Measurements from ENCODE around the gene SEMA6B.
"Not testable (repeated sequence)": the region's sequence is repeated elsewhere in the genome, so short reads cannot be mapped to it uniquely, and the experiment has no call there.

The SEMA6B gene

GRCh38 chr19:4559569-4559968, at the start of gene SEMA6B:
Gene SEMA6B, minus strand, starts transcription at chr19:4559684. Its CDS starts 1,227 bp downstream, at chr19:4558457.
- no peak for DNase-seq

DNA sequence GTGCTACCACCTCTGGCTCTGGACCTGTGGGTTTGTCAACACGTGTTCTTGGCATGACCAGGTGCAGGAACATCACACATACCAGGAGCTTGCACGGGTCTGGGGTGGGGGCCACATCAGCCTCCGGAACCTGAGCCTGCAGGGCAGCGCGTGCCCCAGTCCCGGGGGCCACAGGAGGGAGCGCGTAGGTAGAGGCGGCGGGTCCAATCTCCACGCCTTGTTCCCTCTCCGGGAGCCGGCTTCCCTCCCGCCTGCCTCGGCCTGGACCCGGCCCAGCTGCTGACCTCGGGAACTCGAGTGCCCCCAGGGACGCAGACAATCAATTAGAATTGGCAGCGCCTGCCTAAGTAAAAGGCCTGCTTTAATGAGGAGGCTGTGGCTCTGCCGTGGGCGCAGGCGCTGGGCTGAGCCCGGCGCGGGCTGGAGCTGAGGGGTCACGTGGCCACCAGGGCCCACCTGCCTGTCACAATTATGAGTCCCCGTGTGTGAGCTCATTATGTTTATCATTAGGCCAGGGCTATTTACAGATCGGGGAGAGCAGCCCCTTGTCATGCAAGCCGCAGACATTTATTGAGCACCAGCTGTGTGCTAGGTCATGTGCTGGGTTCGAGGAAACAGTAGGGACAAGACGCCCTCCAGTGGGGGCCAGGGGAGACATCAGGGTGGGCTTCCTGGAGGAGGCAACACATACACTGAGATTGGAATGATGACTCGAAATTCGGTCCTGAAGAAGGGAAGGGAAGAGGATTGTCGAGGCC, 47.6 kb upstream of the SEMA6B start:
- no peak for DNase-seq

GRCh38 chr19:4606181-4606580, 46.7 kb upstream of the SEMA6B start:
- DNase-seq = no peak

GRCh38 chr19:4604912-4605311, 45.4 kb upstream of the SEMA6B start:
- DNase-seq = no peak

- no peak for DNase-seq
Measured at GRCh38 chr19:4602915-4603314, 43.4 kb upstream of the SEMA6B start.

DNA sequence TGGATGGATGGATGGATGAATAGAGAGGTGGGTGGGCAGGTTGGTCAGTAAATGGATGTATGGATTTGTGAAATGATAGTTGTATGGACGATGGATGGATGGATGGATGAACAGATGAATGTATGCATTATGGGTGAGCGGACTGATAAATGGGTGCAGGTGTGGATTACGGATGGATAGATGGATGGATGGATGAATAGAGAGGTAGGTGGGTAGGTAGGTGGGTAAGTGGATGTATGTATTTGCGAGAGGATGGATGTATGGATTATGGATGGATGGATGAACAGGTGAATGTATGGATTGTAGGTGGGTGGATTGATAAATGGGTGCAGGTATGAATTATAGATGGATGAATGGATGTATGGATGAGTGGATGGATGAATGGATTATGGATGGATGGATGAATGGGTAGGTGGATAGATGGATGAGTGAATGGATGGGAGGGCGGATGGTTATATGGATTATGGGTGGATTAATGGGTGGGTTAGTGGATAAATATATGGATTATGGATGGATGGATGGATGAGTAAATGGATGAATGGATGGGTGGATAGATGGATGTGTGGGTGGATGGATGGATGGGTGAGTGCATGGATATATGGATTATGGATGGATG, 42.8 kb upstream of the SEMA6B start:
- no peak for DNase-seq

DNA sequence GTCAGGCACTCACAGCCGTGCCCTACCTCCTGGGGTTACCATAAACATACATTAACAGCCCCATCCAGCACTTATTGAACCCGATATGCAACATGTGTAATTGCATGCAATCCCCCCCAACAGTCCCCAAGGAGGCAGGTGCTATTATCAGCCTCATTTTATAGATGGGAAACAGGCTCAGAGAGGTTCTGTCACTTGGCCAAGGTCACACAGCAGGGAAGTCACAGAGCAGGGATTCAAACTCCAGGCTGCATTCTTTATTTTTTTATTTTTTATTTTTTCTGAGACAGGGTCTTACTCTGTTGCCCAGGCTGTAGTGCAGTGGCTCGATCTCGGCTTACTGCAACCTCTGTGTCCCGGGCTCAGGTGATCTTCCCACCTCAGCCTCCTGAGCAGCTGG, 41.4 kb upstream of the SEMA6B start:
- DNase-seq = no peak

DNA sequence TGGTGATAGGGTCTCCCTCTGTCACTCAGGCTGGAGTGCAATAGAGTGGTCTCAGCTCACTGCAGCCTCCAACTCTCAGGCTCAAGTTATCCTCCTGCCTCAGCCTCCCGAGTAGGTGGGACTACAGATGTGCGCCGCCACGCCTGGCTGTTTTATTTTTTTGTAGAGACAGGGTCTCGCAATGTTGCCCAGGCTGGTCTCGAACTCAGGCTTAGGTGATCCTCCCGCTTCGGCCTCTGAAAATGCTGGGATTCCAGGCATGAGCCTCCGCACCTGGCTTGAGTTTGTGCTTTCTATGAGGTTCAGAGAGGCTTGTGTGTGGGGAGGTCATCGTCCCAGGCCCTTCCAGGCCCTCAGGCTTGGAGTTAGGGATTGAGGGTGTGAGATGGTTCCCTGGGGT, 40.6 kb upstream of the SEMA6B start:
- no peak for DNase-seq

- no peak for DNase-seq
Measured at GRCh38 chr19:4598712-4599111, 39.2 kb upstream of the SEMA6B start.

DNA sequence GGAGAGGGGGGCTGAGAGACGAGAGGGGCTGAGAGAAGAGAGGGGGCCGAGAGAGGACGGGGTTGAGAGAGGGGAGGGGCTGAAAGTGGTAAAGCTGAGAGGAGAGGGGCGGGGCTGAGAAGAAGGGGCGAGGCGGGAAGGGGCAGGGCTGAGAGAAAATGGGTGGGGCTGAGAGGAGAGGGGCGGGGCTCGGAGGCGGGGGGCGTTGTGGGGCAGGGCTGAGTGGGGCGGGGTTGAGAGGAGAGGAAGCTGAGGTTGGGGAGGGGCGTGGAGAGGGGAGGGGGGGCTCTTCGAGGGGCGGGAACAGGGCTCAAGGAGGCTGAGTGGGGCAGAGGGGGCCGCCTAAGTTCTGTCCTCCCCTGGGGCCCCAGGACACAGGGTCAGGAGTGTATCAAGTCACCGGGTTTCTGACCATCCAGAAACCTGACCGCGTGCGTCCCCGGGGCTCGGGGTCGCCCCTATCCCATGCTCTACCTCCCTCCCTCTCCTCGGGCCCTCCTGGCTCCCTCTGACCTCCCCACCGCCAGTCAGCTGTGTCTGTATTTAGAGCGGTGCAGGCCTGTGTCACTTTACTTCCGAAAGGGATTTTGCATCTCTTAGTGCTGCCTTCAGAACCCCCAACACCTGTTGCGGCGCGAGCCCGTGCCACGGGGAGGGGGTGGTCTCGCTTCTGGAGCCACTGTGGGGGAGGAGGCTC, 38.6 kb upstream of the SEMA6B start:
- DNase-seq = peak; percentile 6

DNA sequence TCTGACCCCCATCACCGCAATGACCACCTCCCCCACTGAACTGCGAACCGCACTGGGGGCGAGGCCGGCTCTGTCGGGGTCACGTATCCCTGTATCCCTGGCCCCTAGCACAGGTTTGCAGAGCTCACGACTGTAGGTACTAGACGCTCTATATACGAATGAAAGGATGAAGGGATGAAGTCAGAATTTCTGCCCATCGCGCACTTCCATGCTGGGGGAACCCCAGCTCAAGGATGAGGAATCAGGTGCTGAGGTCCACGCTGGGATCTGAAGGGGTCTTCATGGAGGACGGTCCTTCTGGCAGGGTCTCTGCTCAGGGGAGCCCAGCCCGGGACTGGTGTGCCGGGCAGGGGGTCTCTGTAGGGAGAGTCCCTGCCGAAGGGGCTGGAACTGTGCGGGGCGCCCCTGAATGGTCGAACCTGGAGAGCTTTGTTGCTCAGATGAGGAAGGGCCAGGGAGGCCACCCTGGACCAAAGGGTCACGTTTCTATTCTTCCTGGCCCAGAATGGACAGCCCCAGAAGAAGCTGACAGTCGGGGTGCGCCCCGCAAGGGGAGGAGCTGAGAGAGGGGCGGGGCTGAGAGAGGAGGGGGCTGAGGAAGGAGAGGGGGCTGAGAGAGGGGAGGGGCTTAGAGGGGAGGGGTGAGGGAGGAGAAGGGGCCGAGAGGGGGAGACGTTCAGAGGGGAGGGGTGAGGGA, 37.9 kb upstream of the SEMA6B start:
- no peak for DNase-seq

GRCh38 chr19:4596033-4596904, 36.8 kb upstream of the SEMA6B start:
- no peak for DNase-seq

DNA sequence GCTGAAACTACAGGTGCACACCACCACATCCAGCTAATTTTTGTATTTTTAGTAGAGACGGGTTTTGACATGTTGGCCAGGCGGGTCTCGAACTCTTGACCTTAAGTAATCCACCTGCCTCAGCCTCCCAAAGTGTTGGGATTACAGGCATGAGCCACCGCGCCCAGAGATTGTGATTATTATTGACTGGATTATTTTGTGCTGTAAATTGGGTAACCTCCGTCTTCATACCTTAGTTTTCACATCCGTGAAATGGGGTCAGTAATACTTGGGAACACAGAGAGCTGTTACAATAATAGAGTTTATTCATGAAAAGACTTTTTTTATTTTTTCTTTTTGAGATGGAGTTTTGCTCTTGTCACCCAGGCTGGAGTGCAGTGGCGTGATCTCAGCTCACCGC, 35.7 kb upstream of the SEMA6B start:
- not testable (repeated sequence) for DNase-seq

- DNase-seq = no peak
Measured at GRCh38 chr19:4594201-4594600, 34.7 kb upstream of the SEMA6B start.

GRCh38 chr19:4593409-4593851, 33.9 kb upstream of the SEMA6B start:
- no peak for DNase-seq

GRCh38 chr19:4592445-4592844, 33.0 kb upstream of the SEMA6B start:
- DNase-seq = no peak

GRCh38 chr19:4591320-4591719, 31.8 kb upstream of the SEMA6B start:
- DNase-seq = no peak

- no peak for DNase-seq
Measured at GRCh38 chr19:4590559-4590958, 31.1 kb upstream of the SEMA6B start.

DNA sequence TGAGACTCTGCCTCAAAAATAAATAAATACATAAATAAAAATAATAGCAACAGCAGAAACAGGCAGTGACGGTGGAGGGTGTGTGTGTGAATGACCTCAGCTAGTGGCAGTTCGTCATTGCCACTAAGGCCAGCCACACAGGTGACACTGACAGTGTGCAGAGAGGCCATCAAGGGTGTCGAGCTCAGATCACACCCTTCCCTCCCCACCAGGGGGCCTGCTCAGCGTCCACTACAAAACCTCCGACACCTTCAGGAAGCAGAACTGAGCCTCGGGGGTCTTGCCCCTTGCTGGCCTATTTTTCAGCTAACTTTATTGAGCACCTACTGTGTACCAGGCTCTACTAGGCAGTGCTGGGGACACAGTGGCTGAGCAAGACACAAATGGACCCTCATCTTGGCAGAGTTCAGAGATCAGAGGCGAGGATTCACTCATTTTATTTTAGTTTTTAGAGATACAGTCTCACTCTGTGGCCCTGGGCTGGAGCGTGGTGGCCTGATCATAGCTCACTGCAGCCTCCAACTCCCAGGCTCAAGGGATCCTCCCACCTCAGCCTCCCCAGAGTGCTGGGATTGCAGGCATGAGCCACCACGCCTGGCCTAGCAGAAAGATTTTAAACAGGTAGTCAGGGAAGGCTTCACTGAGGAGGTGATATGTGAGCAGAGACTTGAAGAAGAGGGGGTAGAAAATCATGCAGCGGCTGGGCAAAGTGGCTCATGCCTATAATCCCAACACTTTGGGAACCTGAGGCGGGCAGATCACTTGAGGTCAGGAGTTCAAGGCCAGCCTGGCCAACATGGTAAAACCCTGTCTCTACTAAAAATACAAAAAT, 30.3 kb upstream of the SEMA6B start:
- DNase-seq = no peak

DNA sequence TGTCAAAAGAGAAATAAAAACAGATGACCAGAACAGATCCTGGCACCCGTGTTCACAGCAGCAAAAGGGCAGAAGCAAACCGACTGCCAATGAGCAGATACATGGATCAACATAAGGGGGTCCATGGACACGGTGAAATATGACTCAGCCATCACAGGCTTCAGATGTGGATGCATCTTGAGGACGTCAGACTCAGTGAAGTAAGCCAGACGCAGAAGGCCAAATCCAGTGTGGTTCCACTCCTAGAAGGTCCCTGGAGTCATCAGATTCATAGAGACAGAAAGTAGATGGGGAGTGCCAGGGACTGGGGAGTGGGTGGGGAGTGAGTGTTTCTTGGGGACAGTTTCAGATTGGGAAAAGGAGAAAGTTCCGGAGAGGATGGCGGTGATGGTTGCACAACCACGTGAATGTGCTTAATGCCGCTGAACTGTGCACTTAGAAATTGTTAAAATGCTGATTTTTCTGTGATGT, 28.8 kb upstream of the SEMA6B start:
- no peak for DNase-seq

DNA sequence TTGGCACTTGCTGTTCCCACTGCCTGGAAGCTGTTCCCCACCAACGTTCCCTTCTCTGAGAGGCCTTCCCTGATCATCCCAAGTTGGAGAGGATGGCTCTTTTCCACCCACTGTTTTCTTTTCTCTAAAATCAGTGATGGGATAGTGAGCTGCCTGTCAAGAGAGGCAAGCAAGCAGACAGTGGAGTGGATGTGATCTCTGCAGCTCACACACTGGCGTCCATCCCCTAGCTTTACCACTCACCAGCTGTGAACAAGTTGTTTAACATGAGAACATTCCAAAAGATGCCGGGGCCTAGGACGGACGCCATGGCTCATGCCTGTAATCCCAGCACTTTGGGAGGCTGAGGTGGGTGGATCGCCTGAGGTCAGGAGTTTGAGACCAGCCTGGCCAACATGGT, 28.0 kb upstream of the SEMA6B start:
- DNase-seq = no peak

Measured in CD4-positive, alpha-beta T cell treated with Interleukin-4 for 4 hours (primary cell).